NCI-H69 (cell line): ENCODE data around the gene SRGAP3.

Source experiments
- DNase-seq: peaks from one replicate; lab custom pipeline; 2025; lab: John Stamatoyannopoulos, UW

Gene SRGAP3

DNA sequence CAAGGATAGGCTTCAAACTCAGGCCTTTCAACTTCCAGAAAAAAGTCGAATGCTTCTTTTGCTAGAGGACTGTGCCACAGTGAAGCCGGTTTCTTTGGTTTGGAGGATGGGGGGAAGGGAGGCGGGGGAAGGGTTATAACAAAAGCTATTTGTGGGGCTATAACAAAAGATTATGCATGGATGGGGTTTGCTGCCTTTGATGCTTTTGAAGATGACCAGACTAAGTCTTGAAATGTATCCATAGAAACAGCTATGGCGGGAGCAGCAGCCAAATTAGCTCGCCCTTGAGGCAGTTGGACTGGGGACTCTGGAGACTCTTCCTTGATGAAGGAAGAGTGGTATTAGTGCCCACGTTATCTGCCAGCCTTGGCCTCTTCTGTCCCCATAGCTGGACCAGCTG lies 47.5 kb downstream of the SRGAP3 start:
- peak; percentile 11 for DNase-seq

DNA sequence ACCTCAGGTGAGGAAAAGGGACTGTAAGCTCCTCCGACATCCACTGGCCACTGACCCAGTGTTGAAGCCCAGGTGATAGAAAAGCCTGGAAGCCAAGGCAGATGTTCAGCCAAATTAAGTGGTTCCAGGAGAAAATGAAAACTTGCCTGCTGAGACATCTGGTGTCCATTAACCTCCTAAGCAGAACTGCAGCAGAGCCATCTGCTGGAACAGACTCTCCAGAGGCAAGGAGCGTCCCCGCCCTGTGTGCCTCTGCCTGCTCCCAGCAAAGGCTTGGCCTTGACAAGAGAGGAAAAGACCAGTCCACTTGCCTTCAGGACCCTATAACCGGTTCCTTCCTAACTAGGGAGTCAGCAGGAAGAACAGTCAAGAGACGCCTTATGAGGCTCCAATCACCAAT lies 48.2 kb downstream of the SRGAP3 start:
- peak; percentile 90 for DNase-seq

DNA sequence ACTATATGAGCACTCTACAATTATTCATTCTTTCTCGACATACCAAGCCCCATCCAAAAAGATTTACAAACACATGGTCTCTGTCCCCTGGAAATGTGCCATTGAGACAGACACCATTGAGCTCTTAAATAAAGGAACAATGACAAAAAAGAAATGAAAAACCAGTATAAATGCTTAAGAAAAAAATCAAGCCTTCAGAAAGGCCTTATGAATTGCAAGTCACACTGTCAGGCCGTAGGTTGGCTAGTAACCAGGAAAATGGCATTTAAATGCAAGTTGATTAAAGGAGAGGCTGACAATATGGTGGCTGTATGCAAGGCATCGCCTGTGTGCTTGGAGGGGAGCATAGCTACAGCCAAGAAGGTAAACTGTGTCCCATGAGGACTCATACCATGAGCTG lies 49.7 kb downstream of the SRGAP3 start:
- DNase-seq: no peak

DNA sequence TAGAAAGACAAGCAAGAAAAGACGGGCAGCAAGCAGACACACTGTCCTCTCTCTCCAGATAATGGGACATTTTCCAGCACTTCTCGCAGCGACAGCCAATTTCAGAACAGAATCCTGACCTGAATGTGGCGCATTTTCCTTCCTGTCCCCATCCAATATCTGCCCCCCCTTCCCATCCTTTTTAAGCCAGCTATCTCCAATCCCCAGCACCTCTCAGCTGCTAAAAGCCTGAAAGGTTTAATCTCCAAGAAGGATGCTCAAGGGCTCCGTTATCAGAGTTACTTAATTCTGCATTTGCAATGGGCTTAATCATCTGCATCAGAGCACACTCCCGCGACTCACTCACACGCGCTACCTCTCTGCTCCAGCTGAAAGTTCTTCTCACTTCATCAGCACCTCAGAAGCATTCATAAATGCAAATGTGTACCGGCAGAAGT lies 50.5 kb downstream of the SRGAP3 start:
- DNase-seq: no peak

DNA sequence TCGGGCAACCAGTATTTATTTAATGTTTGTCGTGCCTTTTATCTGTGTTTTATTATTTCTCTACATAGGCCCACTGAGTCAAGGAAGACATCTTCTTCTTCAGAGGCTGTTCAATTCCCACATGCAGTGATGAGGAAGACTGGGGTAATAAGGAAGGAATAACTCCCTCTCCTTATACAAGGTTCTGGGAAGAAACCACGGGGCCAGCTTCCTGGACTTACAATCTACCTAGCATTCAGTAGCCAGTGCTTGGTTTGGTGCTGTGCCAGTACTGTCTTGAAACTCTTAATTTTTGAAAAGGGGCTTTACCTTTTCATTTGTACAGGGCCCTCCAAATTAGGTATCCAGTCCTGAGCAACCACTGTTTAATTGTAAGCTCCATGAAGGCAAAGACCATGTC lies 51.2 kb downstream of the SRGAP3 start:
- DNase-seq: no peak

DNA sequence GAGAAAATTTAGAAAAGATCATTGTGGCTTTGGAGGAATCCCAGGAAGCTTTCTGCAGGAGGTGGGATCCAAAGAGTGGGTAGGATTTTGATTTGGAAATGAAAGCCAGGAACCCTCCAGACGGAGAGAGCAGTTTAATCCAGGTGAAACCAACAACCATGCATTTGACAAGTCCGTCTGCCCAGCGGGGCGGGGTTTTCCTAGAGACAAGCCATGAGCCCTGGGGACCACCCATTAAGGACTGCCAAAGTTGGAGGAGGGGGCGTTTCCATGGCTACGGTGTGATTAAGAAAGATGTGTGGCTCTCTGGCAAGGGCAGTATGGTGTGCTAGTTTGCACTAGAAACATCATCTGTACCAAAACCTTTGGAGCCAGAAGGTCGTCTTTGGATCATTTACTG lies 53.4 kb downstream of the SRGAP3 start:
- DNase-seq: peak; percentile 93

DNA sequence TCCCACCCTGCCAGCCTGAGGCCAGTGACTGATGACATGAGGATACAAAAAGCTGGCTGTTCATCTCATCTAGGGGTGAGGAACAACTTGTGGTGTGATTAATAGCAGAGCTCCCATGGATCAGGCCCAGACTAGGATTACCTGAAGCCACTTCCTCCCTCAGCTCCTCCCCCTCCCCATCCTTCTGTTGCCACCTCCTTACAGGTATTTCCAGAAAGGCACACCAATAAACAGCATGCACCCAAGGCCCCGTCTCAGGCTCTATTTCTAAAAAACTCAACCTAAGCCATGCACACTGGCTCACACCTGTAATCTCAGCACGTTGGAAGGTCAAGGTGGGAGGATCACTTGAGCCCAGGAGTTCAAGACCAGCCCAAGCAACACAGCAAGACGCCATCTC lies 54.1 kb downstream of the SRGAP3 start:
- peak; percentile 22 for DNase-seq

DNA sequence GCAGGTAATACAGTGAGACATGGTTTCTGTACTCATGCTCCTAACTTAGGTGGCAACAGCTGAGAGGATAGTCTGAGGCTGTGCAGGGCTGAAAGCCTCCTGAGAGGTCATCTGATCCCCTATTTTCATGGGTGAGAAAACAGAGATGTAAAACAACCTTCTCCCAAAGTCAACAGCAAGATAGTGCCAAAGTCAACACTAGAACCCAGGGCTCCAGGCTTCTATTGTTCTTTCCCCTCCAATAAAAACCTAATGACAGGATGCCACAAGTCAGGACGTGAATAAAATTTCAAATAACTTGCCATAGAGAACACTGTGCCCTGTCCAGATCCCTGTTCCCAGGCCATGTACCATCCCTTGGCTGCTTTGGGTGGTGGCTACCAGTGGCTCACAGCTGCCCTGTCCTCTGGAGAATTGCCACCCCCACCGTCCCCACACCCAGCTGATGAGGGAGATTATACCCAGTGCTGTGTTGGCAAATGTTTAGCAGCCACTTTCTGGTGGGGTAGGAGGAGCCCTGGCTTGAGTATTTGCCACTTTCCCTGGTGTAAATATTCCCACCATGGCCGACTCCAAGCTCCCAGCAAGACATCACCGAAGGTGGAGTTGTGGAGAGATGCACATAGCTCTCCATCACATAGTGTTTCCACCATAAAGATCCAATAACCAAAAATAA lies 54.8 kb downstream of the SRGAP3 start:
- DNase-seq: peak; percentile 93

DNA sequence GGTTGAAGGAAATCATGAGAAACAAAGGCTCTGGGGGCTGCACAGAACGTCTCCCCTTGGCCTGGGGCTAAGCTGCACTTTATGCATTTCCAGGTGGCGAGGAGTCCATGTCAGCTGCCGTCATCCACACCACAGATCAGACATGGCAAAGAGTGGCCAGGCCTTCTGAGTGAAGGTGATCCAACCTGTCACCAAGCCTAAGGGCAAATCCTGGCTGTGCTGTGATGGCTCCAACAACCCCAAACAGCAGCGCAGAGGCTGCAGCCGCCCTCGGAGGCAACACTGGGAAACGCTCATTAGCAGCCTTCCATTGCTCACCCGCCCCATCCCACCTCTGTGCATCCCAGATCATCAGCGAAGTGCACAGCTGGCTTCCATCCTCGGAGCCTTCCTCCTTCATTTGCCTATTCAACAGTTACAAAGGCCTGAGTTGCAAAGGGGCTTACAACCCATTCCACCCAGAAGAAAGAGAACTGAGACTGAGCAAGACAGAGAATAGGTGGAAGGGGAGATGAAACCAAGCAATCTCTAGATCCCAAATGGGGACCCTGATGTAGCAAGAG lies 55.7 kb downstream of the SRGAP3 start:
- DNase-seq: peak; percentile 29

DNA sequence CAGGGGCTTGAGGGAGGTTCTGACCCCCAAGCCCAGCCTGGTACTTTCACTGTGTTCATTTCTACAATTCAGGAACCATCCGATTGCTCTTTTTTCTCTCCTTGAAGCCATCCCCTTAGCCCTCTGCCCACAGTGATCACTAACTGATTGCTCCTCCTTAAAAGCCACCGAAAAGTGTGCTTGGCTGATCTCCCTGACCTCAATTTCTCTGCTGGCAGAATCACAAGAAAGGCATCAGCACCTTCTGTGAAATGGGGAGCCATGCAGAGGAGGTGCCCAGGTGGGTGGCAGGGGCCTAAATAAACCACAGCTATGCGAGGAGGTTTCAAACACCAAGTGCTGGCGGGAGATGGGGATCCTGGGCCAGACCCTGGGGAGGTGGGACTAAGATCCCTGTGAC lies 56.2 kb downstream of the SRGAP3 start:
- no peak for DNase-seq

DNA sequence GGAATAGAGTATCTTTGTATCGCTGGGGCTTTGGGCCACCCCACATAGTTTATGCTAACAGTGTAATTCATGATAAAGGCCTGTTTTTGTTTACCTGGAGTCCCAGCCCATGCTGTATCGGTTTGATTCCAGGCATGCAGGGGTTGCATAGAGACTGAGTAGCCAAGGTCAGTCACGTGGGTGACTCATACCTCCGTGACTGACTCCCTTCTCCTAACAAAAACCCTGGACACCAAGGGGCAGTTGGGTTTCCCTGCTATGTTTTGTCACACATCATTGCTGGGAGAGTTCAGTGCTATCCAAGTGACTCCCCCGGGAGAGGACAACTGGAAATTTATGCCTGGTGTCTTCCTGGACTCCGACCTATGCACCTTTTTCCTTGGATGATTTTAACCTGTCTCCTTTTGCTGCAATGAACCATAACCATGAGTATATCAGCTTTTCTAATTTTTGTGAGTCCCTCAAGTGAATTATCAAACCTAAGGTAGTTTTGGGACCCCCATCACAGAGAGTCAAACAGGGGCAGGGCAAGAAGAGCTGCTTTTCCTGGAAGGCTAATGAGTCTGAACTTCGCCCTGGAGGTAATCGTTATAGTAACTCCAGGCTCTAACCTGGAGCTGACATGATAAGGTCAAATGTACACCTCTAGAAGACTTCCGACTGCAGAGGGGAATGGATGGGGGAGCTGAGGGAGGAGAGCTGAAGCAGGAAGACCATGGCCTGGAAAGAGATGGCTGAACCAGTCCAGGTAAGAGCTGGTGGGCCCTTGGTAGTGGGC lies 57.0 kb downstream of the SRGAP3 start:
- DNase-seq: no peak

DNA sequence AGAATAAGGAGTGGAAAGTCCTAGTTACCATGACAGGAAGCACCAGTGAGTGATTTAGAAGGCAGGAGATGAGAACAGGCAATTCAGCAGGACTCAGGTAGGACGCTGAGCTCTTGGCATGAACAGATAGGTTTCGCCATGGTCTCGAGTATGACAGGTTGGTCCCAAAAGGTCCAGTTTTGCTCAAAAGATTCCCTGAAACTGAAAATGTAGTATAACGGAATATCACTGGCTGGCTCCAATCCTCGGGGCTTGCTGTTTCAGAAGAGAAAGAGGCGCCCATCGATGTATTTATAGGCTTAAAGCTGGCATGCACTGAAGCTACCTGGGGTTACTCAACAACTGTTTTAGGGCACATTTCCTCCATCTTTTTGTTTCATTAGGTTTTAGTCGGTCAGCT lies 59.2 kb downstream of the SRGAP3 start:
- DNase-seq: no peak

DNA sequence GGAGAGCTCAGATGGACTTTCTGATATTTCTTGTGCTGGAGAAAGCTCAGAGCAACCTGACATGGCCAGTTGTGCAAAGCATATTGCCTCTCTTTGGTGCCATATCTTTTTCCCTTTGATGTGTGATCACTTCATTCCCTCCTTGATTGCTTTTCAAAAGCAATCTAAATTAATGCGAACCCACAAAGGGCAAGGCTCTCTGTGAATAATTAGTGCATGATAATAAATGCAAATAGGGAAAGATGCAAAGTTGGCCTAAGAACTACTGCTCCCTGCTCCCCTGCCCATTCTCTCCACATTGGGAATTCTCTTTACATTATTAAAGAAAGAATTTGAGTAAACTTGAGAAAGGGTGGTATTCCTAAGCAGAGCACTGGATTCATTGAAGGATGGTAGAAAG lies 60.9 kb downstream of the SRGAP3 start:
- no peak for DNase-seq

DNA sequence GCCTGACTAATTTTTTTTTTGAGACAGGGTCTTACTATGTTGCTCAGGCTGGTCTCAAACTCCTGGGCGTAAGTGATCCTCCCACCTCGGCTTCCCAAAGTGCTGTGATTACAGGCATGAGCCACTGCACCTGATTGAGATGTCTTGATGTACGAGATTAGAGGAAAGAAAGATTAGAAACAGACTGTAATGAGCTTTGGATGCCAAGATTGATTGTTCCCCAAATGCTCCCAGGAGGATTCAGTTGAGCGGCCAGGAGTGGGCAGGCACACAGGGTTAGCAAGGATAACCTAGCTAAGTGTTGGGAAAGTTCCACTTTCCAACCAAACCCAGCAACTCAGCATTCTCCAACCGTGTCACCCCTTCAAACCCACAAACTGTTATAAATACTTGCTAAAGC lies 63.7 kb downstream of the SRGAP3 start:
- DNase-seq: no peak

DNA sequence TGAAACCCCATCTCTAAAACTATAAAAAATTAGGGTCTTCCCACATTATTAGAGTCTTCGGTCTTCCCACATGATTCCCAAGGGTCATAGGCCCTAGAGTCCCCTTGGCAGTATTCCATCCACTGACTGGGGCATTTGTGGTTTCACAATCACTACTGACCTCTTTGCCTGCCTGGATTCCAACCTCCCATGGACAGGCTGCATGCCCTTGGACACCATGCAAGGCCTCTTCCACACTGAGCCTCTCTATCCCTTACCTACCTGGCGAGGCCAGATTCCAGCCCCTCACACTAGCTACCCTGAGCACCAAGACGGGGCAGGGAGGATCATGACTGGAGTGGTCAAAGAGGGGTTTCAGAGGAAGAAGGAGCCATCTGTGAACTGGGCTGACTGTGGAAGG lies 64.4 kb downstream of the SRGAP3 start:
- DNase-seq: no peak

DNA sequence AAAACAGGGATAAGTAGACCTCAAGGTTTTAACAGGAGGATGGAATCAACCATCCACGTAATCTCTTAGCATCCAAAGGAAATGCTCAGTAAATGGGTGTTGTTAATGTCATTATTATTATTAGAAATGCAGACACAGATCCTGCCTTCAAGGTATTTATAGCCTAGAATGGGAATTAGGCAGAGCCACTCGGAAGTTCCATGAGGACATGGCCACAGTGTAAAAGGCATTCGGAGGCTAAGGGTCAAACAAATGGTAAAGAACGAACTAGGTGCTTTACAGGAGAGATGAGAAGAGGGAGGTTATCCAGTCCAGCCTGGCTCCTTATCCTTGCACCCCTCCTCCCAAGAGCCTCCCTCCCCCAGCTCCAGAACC lies 65.0 kb downstream of the SRGAP3 start:
- no peak for DNase-seq

DNA sequence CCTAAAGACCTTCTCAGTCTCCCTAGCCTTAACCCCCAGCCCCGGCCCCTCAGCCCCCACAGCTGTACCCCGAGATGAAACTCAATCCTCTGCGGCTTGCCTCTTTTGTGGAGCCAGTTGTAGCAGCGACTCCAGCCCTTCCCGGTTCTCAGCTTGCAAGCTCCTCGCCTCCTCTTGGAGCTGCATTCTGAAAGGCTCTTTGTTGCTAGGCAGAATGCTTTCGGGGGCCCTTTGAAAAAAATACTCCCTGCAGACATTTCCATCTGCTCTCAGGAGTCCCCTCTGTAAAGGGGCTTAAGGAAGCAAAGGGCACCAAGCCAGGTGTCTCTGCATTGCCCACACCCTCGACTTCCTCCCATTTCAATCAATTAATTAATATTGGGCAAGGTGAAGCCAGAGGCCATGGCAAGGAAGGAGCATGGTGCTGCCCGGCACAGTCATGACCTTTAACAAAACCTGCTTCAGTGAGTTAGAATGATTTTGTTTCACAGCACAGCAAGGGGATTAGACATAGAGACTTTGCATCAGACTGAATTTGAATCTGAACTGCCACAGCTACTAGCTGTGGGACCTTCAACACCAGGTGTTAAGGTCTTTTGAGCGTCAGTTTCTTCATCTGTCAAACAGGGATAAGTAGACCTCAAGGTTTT lies 65.5 kb downstream of the SRGAP3 start:
- DNase-seq: peak; percentile 86

DNA sequence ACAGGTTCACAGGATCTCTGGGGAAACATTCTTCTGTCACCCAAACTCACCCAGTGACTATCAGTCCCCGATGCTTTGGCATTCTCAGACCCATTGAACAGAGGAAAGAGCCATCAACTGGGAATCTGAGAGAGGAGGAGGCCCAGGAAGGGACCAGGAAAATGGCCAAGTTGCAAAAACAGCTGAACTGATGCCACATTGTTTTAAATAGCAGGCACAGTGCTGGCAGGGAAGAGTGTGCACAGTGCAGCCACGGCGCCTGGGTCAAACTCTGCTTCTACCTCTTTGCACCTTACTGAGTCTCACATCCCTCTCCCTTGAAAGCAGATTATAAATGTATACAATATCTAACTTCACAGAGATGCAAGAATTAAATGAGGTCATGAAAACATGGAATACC lies 66.4 kb downstream of the SRGAP3 start:
- peak; percentile 35 for DNase-seq

DNA sequence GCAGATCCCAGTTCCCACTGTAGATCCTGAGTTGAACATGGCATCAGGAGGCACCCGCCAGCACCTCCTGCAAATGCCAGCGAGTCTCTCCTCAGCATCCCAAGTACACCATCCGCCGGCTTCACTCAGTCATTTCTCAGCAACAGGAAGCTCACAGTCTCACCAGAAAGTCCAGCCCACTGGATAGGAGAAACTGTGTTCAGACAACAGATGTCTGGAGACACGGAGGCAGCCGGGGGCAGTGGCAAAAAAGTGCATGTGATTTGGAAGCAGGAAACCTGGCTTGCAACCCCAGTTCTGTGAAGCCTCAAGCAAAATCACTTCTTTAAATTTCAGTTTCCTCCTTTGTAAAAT lies 68.7 kb downstream of the SRGAP3 start:
- DNase-seq: peak; percentile 5

DNA sequence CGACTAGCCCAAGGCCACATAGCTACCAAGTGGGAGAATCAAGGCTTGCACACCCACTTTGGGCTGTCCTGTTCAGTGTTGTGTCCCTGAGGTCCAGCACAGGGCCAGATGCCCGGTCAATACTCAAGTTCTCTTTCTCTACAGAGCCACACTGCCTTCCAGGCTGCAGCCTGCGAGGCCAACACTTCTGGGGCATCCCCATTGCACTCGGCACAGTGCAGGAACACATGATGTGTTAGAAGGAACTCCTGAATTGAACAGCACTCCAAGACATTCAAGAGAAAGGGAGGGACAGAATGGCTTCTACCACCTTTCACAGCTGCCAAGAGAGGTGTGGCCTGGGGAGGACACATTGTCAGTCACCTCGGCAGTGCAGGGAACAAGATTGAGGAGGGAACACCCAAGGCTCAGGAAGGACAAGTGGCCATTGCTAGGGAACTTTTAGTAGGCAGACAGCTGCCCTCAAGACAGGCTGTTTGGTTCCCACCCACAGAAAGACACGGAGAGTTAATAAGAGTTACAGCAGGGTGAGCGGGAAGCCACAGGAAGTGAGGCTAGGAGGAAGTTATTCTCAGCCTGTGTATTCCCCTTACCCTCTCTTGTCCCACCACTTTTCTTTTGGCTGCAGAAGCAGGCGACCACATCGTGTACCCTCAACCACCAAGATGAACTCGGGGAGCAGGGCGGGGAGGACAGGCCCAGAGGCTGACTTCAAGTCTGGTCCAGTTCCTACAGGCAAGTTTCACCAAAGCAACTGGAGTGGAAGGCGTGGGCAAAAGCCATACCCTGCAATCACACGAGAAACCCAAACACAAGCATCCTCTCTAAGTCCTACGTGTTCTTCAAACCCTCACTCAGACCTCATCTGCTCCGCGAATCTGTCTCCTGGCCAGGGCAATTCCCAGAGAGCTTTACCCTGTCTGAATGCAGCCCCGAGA lies 69.4 kb downstream of the SRGAP3 start:
- DNase-seq: no peak

DNA sequence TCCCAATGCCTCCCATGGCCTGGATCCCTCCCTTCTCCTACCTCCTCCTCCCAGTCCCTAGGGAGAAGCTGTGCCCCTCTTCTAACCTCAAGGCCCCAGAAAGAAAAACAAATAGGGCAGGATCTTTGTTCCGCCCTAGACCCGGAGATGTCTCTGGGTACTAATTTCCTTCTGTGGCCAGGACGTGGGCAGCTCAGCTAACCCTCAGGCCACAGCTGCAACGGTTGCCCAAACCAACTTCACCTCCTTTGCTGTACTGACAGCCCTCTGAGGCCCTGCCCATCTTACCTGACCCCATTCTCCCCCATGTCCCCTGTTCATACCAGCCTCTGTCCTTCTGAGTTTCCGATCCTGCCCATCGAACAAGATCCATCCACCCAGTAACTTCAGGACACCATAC lies 70.7 kb downstream of the SRGAP3 start:
- DNase-seq: no peak

DNA sequence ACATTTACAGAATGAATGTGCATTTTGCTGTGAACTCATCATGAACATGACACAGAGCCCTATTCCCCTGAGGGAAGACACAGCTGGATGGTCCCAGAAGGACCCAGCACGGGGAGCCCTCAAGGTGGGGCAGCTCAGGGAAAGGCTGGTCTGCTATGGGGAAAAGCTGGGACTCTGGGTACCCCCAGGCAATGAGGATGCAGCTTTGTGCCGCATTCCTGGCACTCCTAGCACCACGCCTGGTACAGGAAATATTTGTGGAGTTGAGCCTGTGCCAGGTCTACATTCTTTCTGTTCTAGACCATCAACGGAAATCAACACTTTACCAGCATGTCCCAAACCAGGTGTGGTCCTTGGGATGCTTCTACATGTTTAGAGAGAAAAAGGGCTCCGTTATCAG lies 74.0 kb downstream of the SRGAP3 start:
- DNase-seq: no peak
